HG03469 (cell line): ENCODE data around the gene CNTN5.
"Not testable (repeated sequence)": the region's sequence is repeated elsewhere in the genome, so short reads cannot be mapped to it uniquely, and the experiment has no call there.

ENCODE experiments used
- ATAC-seq: cut with Tn5 transposase; IDR thresholded peaks from one replicate; pipeline ENCODE4 v1.9.1; 2021; ENCODE audit warnings: mild to moderate bottlenecking, moderate library complexity, moderate number of reproducible peaks; ENCODE audit not compliant: unreplicated experiment

The CNTN5 gene

DNA sequence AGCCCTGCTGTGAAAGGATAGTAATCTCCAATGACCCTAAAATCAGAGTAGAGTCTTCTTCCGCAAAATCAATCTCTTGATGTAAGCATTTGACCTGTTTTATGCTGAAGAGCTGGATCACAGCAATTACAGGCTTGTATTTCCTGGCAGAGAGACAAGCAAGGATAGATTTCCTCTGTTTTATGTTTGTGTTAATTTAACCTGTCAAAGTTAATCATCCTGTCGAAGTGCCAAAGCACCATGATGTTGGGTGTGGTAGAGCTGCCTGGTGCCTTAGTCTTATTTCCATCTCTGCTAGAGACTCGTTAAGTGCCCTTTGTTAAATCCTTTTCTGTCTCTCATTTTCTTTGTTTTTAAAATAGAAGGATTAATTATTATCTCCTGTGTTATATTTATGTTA, 248.1 kb downstream of the CNTN5 start:
- ATAC-seq = no peak

DNA sequence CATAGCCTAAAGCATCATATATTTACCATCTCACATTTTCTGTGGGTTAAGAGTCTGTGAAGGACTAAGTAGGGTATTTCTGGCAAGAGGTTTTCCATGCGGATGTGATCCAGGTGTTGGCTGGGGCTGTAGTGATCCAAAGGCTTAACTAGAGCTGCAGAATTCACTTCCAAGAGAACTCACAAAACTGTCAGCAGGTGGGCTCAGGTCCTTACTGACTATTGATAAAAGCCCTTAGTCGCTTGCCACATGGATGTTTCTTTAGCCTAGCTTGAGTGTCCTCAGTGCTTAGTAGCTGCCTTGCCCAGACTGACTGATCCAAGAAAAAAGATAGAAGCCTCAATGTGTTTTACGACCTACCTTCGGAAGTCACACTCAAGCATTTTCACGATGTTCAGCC, 250.8 kb downstream of the CNTN5 start:
- ATAC-seq = no peak

GRCh38 chr11:99275521-99275920, 254.8 kb downstream of the CNTN5 start:
- ATAC-seq = no peak

DNA sequence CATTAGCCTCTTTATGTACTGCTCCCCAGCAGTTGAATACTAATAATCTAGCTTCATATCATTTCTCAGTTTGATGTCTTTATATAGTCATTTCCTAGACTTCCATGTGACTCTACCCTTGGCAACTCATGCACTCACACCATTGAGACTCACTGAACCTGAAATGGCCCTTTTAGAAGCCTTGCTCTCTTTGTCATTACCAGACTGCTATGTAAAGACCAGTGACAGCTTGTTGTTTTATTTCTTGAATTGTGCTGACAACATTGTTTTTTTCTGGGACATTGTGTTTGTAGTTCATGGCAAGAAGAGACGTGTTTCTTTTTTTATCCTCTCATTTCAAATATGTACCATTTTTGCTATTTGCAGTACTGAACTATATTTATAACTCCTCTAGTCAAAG, 256.5 kb downstream of the CNTN5 start:
- no peak for ATAC-seq

GRCh38 chr11:99279266-99279665, 258.5 kb downstream of the CNTN5 start:
- no peak for ATAC-seq

- no peak for ATAC-seq
Observed at GRCh38 chr11:99281331-99281730, 260.6 kb downstream of the CNTN5 start.

GRCh38 chr11:99297925-99298324, 277.2 kb downstream of the CNTN5 start:
- not testable (repeated sequence) for ATAC-seq

DNA sequence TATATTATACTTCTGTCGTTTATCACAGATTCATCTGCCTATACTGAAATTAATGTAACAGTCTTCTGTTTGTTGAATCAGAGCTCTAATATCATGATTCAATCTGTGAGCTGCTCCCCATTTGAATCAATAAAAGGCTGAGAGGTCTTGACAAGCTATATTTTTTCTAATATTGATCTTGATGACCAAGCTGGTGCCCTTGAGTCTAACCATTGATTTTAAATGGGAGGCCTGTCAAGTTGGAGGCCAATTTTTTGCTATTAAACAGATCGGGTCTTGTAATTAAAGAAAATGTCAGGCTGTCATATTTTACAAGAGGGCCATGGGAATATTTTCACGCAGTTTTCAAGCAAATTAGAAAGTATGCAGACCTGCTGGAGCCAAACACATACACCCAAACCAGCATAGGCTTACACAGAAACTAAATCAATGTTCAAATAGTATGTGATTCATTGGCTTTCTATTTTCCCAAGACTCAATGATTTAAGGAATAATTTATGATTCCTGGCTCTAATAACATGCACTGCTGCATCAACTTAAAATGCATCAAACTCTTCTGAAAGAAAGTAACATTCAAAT, 286.9 kb downstream of the CNTN5 start:
- ATAC-seq = no peak

- no peak for ATAC-seq
Observed at GRCh38 chr11:99311870-99312269, 291.1 kb downstream of the CNTN5 start.

DNA sequence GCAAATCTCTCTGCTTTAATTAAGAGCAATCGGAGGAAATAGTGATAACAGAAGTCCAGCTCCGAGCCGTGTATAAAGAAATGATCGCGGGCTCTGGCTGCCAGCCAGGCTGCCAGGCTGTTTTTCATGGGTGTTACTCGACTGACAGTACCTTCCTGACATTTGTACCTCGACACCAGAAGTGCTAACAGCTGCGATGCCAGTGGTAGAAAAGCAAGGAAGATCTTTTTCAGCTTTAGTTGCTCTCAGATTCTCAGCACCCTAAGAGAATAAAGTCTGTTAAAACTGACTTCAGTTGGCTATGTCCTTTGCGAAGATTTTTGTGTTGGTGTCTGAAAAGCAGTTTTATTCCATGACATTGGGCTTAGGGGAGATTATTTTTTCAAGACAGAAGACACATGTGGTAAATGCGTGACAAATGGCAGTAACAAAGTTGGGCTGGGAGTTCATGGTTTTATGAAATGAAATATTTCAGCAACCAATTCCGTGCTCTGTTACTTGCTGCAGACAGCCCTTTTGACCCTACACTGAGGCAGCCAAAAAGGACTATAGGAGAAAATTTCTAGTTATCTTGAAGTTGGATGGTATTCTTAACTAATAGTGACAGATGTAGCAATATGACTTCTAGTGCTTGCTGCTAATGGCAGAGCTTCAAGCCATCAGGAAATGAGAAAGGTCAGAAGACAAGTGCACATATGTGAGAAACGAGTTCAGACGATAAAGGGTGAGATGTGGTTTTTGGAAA, 296.2 kb downstream of the CNTN5 start:
- ATAC-seq = no peak

GRCh38 chr11:99320769-99321290, 300.1 kb downstream of the CNTN5 start:
- no peak for ATAC-seq

DNA sequence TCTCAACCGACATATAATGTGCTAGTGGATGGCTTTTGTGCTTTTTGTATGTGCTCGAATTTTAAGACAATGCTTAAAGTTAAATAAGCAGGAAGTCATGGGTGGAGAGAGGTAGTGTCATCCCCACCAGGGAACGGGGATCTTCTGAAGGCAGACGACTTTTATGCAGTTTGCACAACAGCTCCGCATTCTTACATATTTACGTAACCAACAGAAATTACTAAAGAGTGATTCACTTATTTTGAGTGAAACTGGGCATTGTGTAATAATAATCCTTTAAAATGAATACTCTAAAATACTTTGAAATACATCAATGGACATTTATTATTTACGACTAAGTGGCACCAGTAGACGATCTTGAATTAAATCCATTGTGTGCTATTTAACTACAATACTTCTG, 305.1 kb downstream of the CNTN5 start:
- ATAC-seq = no peak

- ATAC-seq = no peak
Observed at GRCh38 chr11:99327066-99327465, 306.3 kb downstream of the CNTN5 start.

DNA sequence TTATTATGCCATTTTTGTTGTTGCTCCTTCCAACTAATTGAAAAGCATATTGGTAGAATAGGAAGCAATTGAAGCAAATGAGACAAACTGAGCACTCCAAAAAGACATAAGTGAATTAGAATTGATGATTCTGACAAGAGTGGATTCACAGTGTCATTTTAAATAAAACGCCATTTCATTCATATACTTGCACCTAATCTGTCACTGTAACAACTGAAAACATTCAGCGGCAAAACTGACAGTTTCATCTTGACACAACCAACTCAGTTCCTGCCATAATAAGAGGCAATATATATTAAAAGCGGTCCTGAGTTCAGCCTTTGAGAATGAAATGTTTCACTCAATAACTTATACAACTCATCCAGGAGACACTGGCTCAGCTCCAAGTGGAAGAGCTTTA, 306.8 kb downstream of the CNTN5 start:
- no peak for ATAC-seq

- ATAC-seq = no peak
Observed at GRCh38 chr11:99333621-99334020, 312.9 kb downstream of the CNTN5 start.

DNA sequence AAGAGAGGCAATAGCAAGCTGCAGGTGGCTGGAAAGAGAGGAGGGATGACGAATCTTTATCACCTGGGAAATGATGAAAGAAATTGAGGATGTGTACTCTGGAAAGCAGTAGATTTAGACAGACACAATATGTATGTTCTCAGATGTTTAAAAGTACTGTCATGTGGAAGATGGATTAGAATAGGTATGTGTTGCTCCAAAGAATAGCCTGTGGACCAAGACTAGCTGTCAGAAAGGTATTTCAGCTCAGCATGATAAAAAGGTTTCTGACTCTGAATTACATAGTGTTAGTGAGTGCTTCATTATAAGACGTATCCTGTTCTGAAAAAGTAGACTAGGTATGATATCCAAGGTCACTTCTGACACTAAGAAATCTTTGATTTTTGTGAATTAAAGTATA, 322.4 kb downstream of the CNTN5 start:
- ATAC-seq = no peak

GRCh38 chr11:99349151-99349673, 328.5 kb downstream of the CNTN5 start:
- no peak for ATAC-seq

- no peak for ATAC-seq
Observed at GRCh38 chr11:99351624-99352023, 330.9 kb downstream of the CNTN5 start.

DNA sequence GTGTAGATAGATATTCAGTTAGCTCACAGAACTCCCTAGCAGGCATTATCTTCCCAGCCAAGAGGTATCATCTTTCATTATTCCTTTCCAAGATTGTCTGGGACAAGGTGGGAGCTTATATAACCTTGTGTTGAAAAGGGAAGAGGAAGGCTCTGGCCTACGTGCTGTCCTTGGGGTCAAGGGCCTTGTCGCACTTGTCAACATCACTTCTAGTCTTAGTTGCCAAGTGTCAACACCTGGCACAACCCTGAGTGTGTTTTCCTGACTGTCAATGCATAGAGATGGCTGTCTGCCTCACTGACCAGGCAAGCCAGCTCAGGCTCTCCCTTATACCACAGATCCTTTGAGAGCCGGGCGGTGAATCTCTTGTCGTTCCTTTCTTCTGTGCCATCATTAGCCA, 331.9 kb downstream of the CNTN5 start:
- no peak for ATAC-seq

- no peak for ATAC-seq
Observed at GRCh38 chr11:99366546-99366945, 345.8 kb downstream of the CNTN5 start.

DNA sequence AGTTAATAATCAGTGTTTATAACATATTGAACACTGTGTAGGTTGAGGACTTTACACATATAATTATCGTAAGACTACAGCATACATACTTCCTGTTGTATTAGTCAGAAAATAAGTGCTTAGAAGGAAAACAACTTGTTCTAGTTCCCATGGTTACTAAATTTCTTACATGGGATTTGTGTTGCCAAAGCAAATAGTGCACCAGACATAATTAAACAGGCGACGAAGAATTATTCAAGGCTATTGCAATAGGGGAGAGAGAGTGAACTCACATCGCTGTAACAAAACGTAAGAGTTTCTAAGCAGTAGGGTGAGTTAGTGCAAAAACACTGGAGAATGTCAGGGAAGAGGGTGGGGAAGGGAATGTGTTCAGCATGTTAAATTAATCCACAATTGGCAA, 347.8 kb downstream of the CNTN5 start:
- ATAC-seq = no peak

DNA sequence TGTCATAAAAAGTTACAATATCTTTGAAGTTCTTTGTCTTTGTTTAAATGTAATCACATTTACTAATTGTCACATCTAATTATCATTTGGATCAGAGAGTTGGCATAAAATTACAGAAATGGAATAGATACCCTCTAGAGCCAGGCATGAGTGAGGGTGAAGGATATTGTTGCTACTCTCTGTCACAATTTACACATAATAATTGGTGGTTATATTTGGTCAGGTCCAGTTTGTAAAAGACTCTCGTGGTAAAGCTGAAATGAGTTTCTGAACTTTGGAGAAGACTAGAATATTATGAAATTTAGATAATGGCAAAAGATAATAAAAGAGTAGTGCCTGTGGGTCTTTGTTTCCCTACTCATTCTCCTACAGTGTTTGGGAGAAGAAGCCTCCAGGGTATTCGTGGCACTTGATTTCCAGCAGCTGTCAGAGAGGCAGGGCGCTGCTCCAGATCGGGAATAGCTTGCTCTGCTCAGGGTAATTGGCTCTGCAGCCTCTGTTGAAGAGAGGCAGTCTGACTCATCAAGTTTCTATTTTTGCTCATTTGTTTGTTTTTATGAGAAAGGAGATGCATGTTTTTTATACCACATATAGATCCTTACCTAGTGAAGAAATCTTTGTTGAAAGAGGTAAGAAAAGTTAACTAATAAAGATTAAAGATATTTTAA, 349.9 kb downstream of the CNTN5 start:
- no peak for ATAC-seq
